Effector CD8-positive, alpha-beta T cell (primary cell): ENCODE results near the gene BEND6.

Experiments used
- DNase-seq: peaks from one replicate; lab custom pipeline; 2025; lab: John Stamatoyannopoulos, UW

BEND6 gene

GRCh38 chr6:56940977-56941376, 13.9 kb upstream of the BEND6 start:
- DNase-seq, result no peak

- DNase-seq, result no peak
Measured at GRCh38 chr6:56944661-56945060, 10.2 kb upstream of the BEND6 start.

GRCh38 chr6:56946368-56946767, 8.5 kb upstream of the BEND6 start:
- DNase-seq, result no peak

GRCh38 chr6:56947924-56948323, 7.0 kb upstream of the BEND6 start:
- no peak for DNase-seq

GRCh38 chr6:56949265-56949664, 5.6 kb upstream of the BEND6 start:
- no peak for DNase-seq

- DNase-seq, result no peak
Measured at GRCh38 chr6:56949925-56950495, 4.9 kb upstream of the BEND6 start.

GRCh38 chr6:56951049-56951831, 3.7 kb upstream of the BEND6 start:
- no peak for DNase-seq

GRCh38 chr6:56953597-56954402, 1.1 kb upstream of the BEND6 start:
- DNase-seq, result no peak

- DNase-seq, result peak; percentile 9
Measured at GRCh38 chr6:56955171-56956155, 556 bp downstream of the BEND6 start.

GRCh38 chr6:56956491-56956890, 1.6 kb downstream of the BEND6 start:
- DNase-seq, result no peak

- no peak for DNase-seq
Measured at GRCh38 chr6:56957856-56958255, 2.9 kb downstream of the BEND6 start.

- DNase-seq, result no peak
Measured at GRCh38 chr6:56958481-56958880, 3.6 kb downstream of the BEND6 start.

GRCh38 chr6:56959094-56959493, 4.2 kb downstream of the BEND6 start:
- no peak for DNase-seq

GRCh38 chr6:56959938-56960337, 5.0 kb downstream of the BEND6 start:
- no peak for DNase-seq

- DNase-seq, result no peak
Measured at GRCh38 chr6:56961151-56961550, 6.2 kb downstream of the BEND6 start.

GRCh38 chr6:56962441-56962840, 7.5 kb downstream of the BEND6 start:
- DNase-seq, result no peak

- DNase-seq, result no peak
Measured at GRCh38 chr6:56963043-56963442, 8.1 kb downstream of the BEND6 start.

- DNase-seq, result no peak
Measured at GRCh38 chr6:56963793-56964192, 8.9 kb downstream of the BEND6 start.

- no peak for DNase-seq
Measured at GRCh38 chr6:56965126-56965525, 10.2 kb downstream of the BEND6 start.

GRCh38 chr6:56970849-56971248, 15.9 kb downstream of the BEND6 start:
- DNase-seq, result no peak

- DNase-seq, result no peak
Measured at GRCh38 chr6:56977192-56977591, 22.3 kb downstream of the BEND6 start.

GRCh38 chr6:56978530-56978929, 23.6 kb downstream of the BEND6 start:
- no peak for DNase-seq
